Melanocyte of skin (primary cell): ENCODE measurements around the gene BRCA2. TPM values are rescaled to one million over a fixed set of nuclear protein-coding genes. Genes with fewer than 3 reads are reported as not detected.

Experiments used
- small RNA-seq, 2 donors: library from RNA; depleted of rRNA; stranded (forward); fragments of <200 nt; gene quantifications; one replicate each; pipeline ENCODE3, GENCODE V24; 2012
- total RNA-seq, 2 donors: library from RNA; depleted of rRNA; stranded (reverse); fragments of >200 nt; gene quantifications; 2 replicates each; pipeline ENCODE4 v1.2.3, GENCODE V29; 2012

Gene BRCA2, protein sequence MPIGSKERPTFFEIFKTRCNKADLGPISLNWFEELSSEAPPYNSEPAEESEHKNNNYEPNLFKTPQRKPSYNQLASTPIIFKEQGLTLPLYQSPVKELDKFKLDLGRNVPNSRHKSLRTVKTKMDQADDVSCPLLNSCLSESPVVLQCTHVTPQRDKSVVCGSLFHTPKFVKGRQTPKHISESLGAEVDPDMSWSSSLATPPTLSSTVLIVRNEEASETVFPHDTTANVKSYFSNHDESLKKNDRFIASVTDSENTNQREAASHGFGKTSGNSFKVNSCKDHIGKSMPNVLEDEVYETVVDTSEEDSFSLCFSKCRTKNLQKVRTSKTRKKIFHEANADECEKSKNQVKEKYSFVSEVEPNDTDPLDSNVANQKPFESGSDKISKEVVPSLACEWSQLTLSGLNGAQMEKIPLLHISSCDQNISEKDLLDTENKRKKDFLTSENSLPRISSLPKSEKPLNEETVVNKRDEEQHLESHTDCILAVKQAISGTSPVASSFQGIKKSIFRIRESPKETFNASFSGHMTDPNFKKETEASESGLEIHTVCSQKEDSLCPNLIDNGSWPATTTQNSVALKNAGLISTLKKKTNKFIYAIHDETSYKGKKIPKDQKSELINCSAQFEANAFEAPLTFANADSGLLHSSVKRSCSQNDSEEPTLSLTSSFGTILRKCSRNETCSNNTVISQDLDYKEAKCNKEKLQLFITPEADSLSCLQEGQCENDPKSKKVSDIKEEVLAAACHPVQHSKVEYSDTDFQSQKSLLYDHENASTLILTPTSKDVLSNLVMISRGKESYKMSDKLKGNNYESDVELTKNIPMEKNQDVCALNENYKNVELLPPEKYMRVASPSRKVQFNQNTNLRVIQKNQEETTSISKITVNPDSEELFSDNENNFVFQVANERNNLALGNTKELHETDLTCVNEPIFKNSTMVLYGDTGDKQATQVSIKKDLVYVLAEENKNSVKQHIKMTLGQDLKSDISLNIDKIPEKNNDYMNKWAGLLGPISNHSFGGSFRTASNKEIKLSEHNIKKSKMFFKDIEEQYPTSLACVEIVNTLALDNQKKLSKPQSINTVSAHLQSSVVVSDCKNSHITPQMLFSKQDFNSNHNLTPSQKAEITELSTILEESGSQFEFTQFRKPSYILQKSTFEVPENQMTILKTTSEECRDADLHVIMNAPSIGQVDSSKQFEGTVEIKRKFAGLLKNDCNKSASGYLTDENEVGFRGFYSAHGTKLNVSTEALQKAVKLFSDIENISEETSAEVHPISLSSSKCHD (N-terminal part only)
- total RNA-seq: 1 to 10 TPM; 7.2 to 10.0 TPM

DNA sequence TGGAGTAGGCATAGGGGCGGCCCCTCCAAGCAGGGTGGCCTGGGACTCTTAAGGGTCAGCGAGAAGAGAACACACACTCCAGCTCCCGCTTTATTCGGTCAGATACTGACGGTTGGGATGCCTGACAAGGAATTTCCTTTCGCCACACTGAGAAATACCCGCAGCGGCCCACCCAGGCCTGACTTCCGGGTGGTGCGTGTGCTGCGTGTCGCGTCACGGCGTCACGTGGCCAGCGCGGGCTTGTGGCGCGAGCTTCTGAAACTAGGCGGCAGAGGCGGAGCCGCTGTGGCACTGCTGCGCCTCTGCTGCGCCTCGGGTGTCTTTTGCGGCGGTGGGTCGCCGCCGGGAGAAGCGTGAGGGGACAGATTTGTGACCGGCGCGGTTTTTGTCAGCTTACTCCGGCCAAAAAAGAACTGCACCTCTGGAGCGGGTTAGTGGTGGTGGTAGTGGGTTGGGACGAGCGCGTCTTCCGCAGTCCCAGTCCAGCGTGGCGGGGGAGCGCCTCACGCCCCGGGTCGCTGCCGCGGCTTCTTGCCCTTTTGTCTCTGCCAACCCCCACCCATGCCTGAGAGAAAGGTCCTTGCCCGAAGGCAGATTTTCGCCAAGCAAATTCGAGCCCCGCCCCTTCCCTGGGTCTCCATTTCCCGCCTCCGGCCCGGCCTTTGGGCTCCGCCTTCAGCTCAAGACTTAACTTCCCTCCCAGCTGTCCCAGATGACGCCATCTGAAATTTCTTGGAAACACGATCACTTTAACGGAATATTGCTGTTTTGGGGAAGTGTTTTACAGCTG is at the start of gene BRCA2, which contains the start of gene ZAR1L:
Gene BRCA2, plus strand, starts transcription at position 271 of the 790 bp plus-strand sequence. CDS start 953 bp downstream, outside the sequence.
Gene ZAR1L, minus strand, starts transcription at position 126 of the 790 bp plus-strand sequence. CDS start 3,438 bp downstream, outside the sequence.

DNA sequence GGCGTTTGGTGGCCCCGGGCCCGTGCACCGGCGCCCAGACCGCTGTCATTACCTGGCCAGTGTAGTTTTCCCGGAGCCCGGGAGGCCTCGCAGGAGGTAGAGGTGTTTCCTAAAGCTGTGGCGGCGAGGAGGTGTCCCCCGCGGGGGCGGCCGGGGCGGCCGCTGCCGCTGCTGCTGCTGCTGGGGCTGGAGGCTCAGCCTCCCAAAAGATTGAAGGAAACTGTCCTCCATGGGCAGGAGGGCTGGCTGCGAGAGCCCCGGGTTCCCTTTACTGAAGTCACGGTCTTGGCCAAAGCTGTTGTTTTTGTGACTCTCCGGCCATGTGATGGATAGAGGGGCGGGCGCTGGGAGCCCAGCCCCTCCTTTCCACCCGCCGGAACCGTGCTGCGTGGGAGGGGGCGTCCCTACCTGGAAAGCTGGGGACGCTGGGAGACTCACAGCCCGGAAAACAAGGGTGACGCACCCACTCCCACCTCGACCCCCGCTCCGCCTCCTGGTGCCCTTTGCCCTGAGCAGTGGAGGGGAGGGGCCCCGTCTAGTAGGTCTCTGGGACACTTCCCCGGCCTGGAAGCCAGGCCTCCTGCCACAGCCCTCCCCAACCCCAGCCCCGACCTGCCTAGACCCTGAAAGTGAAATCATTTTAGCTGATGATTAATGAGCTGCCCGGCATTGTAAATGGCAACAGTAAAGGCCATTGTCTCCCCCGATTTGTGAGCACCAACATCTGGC is 112.7 kb downstream of the BRCA2 start, which contains the start of gene N4BP2L1:
Gene N4BP2L1, minus strand, starts transcription at position 279 of the 729 bp plus-strand sequence. Its CDS starts 48 bp downstream, at position 231.

Small RNA genes lying within 50 kb of the gene (small RNA-seq; reads per million reads assigned to genes)
- gene RF00190: 0 reads per million in 2 donors

Other genes with a start within 250 kb of the BRCA2 start
- not detected for gene ZAR1L, start 145 bp upstream of the BRCA2 start, total RNA-seq
- gene N4BP2L1, start 112.6 kb downstream of the BRCA2 start, total RNA-seq: 1 to 10 TPM in 1 of 2 donors, under 1 TPM in 1; 1.00 to 2.8 TPM
- gene N4BP2L2, start 223.3 kb downstream of the BRCA2 start, total RNA-seq: 100 to 1,000 TPM in 1 of 2 donors, 10 to 100 TPM in 1; 83.9 to 119 TPM